ENCODE results near the gene FUZ.

Gene FUZ

DNA sequence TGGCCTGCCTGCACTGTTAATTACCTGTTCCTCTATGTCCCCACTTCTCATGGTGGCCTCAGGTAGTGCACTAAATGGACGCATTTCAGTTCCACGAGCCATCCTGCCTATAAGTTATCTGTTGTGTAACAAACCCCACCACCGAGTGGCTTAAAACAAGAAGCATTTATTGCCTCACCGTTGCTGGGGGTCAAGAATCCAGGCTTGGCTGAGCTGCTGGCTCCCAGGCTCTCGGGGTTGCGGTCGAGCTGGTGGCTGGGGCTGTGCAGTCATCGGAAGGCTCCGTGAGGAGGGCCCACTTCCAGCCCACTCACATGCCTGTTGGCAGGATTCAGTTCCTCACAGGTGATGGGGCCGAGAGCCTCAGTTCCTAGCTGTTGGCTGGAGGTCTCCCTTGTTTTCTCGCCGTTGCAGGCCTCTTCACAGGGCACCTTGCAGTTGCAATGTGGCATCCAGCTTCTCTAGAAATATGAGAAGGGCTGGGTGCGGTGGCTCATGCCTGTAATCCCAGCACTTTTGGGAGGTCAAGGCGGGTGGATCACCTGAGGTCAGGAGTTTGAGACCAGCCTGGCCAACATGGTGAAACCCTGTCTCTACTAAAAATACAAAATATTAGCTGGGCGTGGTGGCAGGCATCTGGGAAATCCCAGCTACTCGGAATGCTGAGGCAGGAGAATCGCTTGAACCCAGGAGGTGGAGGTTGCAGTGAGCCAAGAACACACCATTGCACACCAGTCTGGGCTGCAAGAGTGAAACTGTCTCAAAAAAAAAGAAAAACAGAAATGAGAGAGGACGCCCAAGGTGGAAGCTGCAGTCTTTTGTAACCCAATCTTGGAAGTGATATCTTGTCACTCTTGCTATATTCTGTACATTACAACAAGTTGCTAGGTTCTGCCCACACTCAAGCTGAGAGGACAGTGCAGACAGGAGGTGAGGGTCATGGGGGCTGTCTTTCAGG is 31.3 kb upstream of the FUZ start:
- no peak for DNase-seq (ENCODE audit: low read depth)
- TF ChIP-seq CTCF (IDR thresholded peaks at IDR 0.05; ENCODE audit: insufficient read depth, low read depth, low read length, missing control alignments): no peak
- H3K4me3 ChIP-seq (ENCODE audit: low read depth, low read length): no peak overlapping the region

DNA sequence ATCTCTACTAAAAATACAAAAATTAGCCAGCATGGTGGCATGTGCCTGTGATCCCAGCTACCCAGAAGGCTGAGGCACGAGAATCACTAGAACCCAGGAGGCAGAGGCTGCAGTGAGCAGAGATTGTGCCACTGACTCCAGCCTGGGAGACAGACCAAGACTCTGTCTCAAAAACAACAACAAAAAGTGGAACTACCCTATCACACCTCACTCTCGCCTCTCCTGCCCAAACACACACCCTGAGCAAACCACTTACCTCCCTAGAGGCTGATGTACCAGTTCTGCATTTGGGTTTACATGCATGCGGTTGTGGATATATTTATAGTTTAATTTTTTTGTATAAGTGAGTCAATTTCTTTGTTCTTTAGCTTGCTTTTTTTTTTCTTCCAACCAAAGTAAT is 30.2 kb upstream of the FUZ start:
- no peak for TF ChIP-seq CTCF (IDR thresholded peaks at IDR 0.05; ENCODE audit: insufficient read depth, low read depth, low read length, missing control alignments)
- DNase-seq (ENCODE audit: low read depth): peak; percentile 68
- H3K4me3 ChIP-seq (ENCODE audit: low read depth, low read length): no peak overlapping the region

GRCh38 chr19:49840736-49841249 is 27.7 kb upstream of the FUZ start:
- no peak for TF ChIP-seq CTCF (IDR thresholded peaks at IDR 0.05; ENCODE audit: insufficient read depth, low read depth, low read length, missing control alignments)
- H3K4me3 ChIP-seq (ENCODE audit: low read depth, low read length): no peak overlapping the region
- DNase-seq (ENCODE audit: low read depth): no peak

GRCh38 chr19:49840321-49840720 is 27.2 kb upstream of the FUZ start:
- no peak for TF ChIP-seq CTCF (IDR thresholded peaks at IDR 0.05; ENCODE audit: insufficient read depth, low read depth, low read length, missing control alignments)
- H3K4me3 ChIP-seq (ENCODE audit: low read depth, low read length): no peak overlapping the region
- DNase-seq (ENCODE audit: low read depth): no peak

- DNase-seq (ENCODE audit: low read depth): no peak
- no peak for TF ChIP-seq CTCF (IDR thresholded peaks at IDR 0.05; ENCODE audit: insufficient read depth, low read depth, low read length, missing control alignments)
- H3K4me3 ChIP-seq (ENCODE audit: low read depth, low read length): no peak overlapping the region
Measured at GRCh38 chr19:49839713-49840112, 26.6 kb upstream of the FUZ start.

DNA sequence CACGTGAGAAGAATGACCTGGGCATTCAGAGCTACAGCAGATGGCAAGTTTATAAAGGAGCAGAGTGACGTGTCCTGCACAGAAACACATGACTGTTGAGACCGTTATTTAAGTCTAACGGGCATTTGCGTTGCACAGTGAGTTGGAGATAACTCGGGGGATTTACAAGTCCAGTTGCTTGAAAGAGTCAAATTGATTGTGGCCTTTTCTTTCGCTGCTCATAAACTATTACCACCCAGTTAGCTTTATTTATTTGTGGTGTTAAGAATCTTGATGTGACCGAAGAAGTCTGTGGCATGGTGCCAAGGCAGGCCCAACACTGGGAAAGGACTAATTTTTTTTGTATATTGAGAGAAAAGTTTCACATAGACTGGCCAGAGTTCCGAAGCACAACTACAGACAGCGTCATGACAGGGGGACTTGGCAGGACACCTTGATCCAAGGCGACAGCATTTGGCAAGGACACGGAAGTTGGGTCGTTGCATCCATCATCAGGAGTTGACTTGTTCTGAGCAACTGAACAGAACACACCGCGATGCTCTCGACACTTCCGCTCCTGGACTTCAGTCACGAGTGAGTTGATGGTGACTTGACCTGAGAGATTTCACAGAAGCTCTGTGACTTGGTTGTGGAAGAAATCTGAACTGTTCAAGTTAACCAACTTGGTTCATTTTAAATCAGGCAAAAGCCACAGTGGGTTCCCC is 25.9 kb upstream of the FUZ start:
- H3K4me3 ChIP-seq (ENCODE audit: low read depth, low read length): no peak overlapping the region
- DNase-seq (ENCODE audit: low read depth): no peak
- TF ChIP-seq CTCF (IDR thresholded peaks at IDR 0.05; ENCODE audit: insufficient read depth, low read depth, low read length, missing control alignments): no peak

Data from GM12865 (cell line).